NCI-H774 (cell line): ENCODE measurements around the gene MBD5.
"Not testable (repeated sequence)": the region's sequence is repeated elsewhere in the genome, so short reads cannot be mapped to it uniquely, and the experiment has no call there.

Experiments
- DNase-seq: peaks from one replicate; lab custom pipeline; 2025; lab: John Stamatoyannopoulos, UW

The MBD5 gene

GRCh38 chr2:148021059-148021861 is at the start of gene MBD5:
MBD5 (plus strand) TSS chr2:148021091.
- no peak for DNase-seq

GRCh38 chr2:147976102-147976501 is 44.8 kb upstream of the MBD5 start:
- DNase-seq = no peak

- no peak for DNase-seq
These were observed 43.2 kb upstream of the MBD5 start for GRCh38 chr2:147977679-147978078.

GRCh38 chr2:147980940-147981528 is 39.9 kb upstream of the MBD5 start:
- no peak for DNase-seq

GRCh38 chr2:147989102-147989501 is 31.8 kb upstream of the MBD5 start:
- DNase-seq = no peak

GRCh38 chr2:147989809-147990403 is 31.0 kb upstream of the MBD5 start:
- DNase-seq = no peak

GRCh38 chr2:147994965-147995364 is 25.9 kb upstream of the MBD5 start:
- not testable (repeated sequence) for DNase-seq

- DNase-seq = no peak
These were observed 24.1 kb upstream of the MBD5 start for GRCh38 chr2:147996828-147997227.

GRCh38 chr2:147998203-147998602 is 22.7 kb upstream of the MBD5 start:
- no peak for DNase-seq

- DNase-seq = no peak
These were observed 21.8 kb upstream of the MBD5 start for GRCh38 chr2:147999126-147999525.

- no peak for DNase-seq
These were observed 20.8 kb upstream of the MBD5 start for GRCh38 chr2:148000095-148000494.

- not testable (repeated sequence) for DNase-seq
These were observed 18.5 kb upstream of the MBD5 start for GRCh38 chr2:148002420-148002819.

- DNase-seq = no peak
These were observed 14.5 kb upstream of the MBD5 start for GRCh38 chr2:148006249-148007007.

GRCh38 chr2:148007219-148007900 is 13.5 kb upstream of the MBD5 start:
- no peak for DNase-seq

- not testable (repeated sequence) for DNase-seq
These were observed 12.5 kb upstream of the MBD5 start for GRCh38 chr2:148008411-148008810.

GRCh38 chr2:148013876-148014275 is 7.0 kb upstream of the MBD5 start:
- DNase-seq = no peak

- no peak for DNase-seq
These were observed 6.3 kb upstream of the MBD5 start for GRCh38 chr2:148014616-148015015.

- DNase-seq = peak; percentile 99
These were observed 506 bp upstream of the MBD5 start, which contains the start of gene ORC4 for GRCh38 chr2:148020111-148021058. ORC4 (minus strand) TSS chr2:148020737; CDS start chr2:147975958, 44,779 bp downstream.

- no peak for DNase-seq
These were observed 995 bp downstream of the MBD5 start for GRCh38 chr2:148021886-148022285.

- no peak for DNase-seq
These were observed 1.5 kb downstream of the MBD5 start for GRCh38 chr2:148022351-148022750.

- no peak for DNase-seq
These were observed 2.0 kb downstream of the MBD5 start for GRCh38 chr2:148022882-148023281.
